Tibial artery (tissue), 4 donors: ENCODE results near the gene CYREN.

Source experiments
- DNase-seq, 2 donors: peaks; one replicate each; pipeline ENCODE4 v3.0.0-alpha.2; 2019
- H3K27ac ChIP-seq, 2 donors: fragments of 200-600 bp; sonication (generic) in 1 of 2; 1 replicate in 1 of 2; 2 replicates in 1 of 2; pipeline ENCODE4 v1.5.1; 2018 to 2019; ENCODE audit warnings: mild to moderate bottlenecking in 1 of 2
- H3K27me3 ChIP-seq, 2 donors: fragments of 200-600 bp; sonication (generic) in 1 of 2; one replicate each; pipeline versions ENCODE4 v1.5.1 to v1.6.0; 2016 to 2019
- H3K36me3 ChIP-seq, 3 donors: fragments of 200-600 bp; sonication (generic) in 2 of 3; one replicate each; pipeline ENCODE4 v1.5.1; 2016 to 2019; ENCODE audit warnings: mild to moderate bottlenecking in 2 of 3
- H3K4me1 ChIP-seq, 4 donors: fragments of 200-600 bp; sonication (generic) in 2 of 4; 1 replicate in 3 of 4; 2 replicates in 1 of 4; pipeline ENCODE4 v1.5.1; 2016 to 2019
- H3K4me3 ChIP-seq, 2 donors: fragments of 200-600 bp; sonication (generic) in 1 of 2; 1 replicate in 1 of 2; 2 replicates in 1 of 2; pipeline ENCODE4 v1.5.1; 2018 to 2019; ENCODE audit warnings: mild to moderate bottlenecking in 2 of 2
- H3K9me3 ChIP-seq, 3 donors: fragments of 200-600 bp; sonication (generic) in 1 of 3; one replicate each; pipeline ENCODE4 v1.5.1; 2016 to 2019
- intact Hi-C: fragments of 100-400 bp; cut with DNase I; formaldehyde crosslinking; loops from one replicate; pipeline ENCODE4 v1.15.0; 2023; ENCODE audit warnings: low total_unique reads
- TF ChIP-seq, protein P1 (sequence below), 2 experiments: fragments of 200-600 bp in 1 of 2; fragments of 450-650 bp in 1 of 2; IDR thresholded peaks; one replicate each; pipeline ENCODE4 v1.5.1; 2017 to 2019; ENCODE audit warnings: antibody characterized with exemption in 2 of 2, mild to moderate bottlenecking in 1 of 2, moderate library complexity in 1 of 2

Gene CYREN

DNA sequence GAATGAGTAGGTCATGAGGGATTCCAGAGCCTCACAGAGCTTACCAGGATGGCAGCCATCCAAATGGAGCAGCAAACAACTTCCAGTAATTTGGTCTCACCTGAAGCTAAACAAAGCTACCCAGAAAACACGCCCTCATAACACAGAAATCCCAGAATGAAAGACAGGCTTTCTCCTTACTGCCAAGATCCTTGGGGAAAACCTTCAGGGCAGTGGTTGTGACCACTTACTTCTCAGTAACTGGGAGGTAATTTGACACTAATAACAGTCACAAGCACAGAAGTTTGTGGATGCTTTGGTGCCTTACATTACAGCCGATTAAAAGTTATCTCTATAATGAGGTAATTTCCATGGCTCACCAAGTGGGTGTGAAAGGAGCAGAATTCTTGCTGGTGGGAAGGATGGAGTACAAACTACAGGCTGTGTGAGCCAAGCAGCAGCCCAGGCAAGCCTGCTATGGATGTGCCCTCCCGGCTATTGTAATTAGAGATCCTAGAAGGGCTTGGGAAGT, 30.4 kb upstream of the CYREN start:
- DNase-seq: no peak
- TF ChIP-seq, protein P1, sequence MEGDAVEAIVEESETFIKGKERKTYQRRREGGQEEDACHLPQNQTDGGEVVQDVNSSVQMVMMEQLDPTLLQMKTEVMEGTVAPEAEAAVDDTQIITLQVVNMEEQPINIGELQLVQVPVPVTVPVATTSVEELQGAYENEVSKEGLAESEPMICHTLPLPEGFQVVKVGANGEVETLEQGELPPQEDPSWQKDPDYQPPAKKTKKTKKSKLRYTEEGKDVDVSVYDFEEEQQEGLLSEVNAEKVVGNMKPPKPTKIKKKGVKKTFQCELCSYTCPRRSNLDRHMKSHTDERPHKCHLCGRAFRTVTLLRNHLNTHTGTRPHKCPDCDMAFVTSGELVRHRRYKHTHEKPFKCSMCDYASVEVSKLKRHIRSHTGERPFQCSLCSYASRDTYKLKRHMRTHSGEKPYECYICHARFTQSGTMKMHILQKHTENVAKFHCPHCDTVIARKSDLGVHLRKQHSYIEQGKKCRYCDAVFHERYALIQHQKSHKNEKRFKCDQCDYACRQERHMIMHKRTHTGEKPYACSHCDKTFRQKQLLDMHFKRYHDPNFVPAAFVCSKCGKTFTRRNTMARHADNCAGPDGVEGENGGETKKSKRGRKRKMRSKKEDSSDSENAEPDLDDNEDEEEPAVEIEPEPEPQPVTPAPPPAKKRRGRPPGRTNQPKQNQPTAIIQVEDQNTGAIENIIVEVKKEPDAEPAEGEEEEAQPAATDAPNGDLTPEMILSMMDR (IDR thresholded peaks at IDR 0.05): no peak
- H3K27ac ChIP-seq: no peak overlapping the region
- no peaks in the 10 kb centered on the region for H3K9me3 ChIP-seq
- peaks cover 64 to 86% (median 66%) of the 10 kb centered on the region in 3 donors for H3K36me3 ChIP-seq
- H3K4me3 ChIP-seq: no peak overlapping the region
- H3K27me3 ChIP-seq: no peaks in the 10 kb centered on the region
- intact Hi-C loops: no loop called here
- H3K4me1 ChIP-seq: peaks cover 0 to 3% (median 0%) of the 10 kb centered on the region in 4 donors

DNA sequence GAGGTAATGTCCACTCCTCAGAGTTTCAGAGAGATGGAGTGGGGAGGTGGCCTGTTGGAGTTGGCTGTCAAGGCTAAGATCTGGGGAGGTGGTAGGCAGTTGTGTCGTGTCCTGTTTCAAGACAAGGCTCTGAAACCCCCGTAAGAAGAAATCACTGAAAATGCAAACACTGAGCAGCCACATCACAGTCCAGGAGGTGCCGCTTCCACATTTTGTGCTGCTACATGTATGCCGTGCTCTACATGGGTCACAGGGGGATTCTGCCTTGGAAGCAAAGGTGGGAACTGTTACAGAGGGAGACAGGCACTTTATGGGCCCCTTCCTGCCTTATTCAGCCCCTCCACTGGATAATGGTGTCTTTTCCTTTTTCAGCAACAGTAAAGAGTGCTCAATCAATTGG, 28.9 kb upstream of the CYREN start:
- Histone ChIP-seq H3K9me3 (no peaks in the 10 kb centered on the region), H3K4me1 (no peaks in the 10 kb centered on the region), H3K27ac (no peak overlapping the region), H3K4me3 (no peak overlapping the region), H3K27me3 (no peaks in the 10 kb centered on the region), H3K36me3 (peaks cover 65 to 90% (median 67%) of the 10 kb centered on the region in 3 donors)
- TF ChIP-seq, protein P1 (IDR thresholded peaks at IDR 0.05): no peak
- intact Hi-C loops: no loop called here
- DNase-seq: no peak

DNA sequence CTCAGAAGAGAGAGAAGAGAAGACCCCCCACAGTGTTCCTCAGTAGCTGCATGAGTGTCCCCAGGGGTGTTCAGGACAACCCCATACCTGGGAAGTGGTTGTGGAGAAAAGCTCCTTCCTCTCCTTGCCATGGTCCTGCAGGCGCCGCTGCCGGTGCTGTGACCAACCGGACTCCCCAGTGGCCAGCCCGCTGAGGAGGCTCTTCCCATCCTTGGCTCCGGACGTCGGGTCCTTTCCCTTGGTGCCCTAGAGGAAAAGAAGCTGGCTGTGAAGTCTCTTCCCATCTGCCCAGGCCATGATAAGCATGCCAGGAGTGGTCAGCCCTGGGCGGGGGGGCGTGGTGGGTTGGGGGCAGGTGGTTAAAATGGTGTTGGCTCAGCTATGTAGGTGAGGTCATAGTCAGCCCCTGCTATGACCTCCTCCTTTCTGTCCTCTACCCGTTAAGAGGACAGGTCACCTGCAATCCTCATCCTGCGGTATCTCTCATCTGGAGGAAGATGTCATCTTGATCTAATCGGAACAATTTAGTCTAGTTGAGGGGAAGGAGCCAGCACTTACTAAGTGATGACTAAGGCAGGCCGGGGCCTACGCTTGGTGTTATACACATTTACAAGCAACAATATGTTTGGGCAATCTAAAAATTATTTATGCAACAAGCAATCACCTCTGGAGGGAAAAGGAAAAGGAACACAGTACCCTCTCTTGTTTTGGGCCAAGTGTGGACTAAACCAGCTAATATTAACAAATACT, 27.6 kb upstream of the CYREN start:
- TF ChIP-seq, protein P1 (IDR thresholded peaks at IDR 0.05): no peak
- Histone ChIP-seq H3K4me3 (no peak overlapping the region), H3K36me3 (peaks cover 64 to 91% (median 65%) of the 10 kb centered on the region in 3 donors), H3K9me3 (no peaks in the 10 kb centered on the region), H3K27me3 (no peaks in the 10 kb centered on the region), H3K4me1 (no peaks in the 10 kb centered on the region), H3K27ac (no peak overlapping the region)
- intact Hi-C loops: no loop called here
- no peak for DNase-seq

DNA sequence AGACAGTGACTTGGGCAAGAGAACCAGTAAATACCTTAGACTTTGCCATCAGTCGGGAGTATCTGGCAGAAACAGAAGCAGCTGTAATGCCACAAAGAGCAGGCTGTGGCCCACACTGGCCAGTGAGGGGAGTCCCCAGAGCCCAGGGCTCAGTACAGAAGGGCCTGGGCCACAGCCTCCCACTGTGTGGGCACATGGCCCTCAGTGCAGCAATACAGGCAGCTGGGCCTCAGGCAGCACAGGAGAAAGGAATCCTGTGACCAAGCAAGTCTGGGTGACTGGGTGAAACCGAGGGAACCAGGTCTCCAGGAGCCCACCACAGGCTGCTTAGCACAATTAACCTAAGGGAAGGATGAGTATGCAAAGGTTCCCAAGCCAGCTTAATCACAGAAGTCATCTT, 26.8 kb upstream of the CYREN start:
- TF ChIP-seq, protein P1 (IDR thresholded peaks at IDR 0.05): no peak
- no peaks in the 10 kb centered on the region for H3K9me3 ChIP-seq
- H3K4me3 ChIP-seq: no peak overlapping the region
- H3K27ac ChIP-seq: no peak overlapping the region
- no peaks in the 10 kb centered on the region for H3K4me1 ChIP-seq
- no peaks in the 10 kb centered on the region for H3K27me3 ChIP-seq
- DNase-seq: peak in 1 of 2 donors; percentile 10
- intact Hi-C loops: no loop called here
- H3K36me3 ChIP-seq: peaks cover 66 to 94% (median 68%) of the 10 kb centered on the region in 3 donors

DNA sequence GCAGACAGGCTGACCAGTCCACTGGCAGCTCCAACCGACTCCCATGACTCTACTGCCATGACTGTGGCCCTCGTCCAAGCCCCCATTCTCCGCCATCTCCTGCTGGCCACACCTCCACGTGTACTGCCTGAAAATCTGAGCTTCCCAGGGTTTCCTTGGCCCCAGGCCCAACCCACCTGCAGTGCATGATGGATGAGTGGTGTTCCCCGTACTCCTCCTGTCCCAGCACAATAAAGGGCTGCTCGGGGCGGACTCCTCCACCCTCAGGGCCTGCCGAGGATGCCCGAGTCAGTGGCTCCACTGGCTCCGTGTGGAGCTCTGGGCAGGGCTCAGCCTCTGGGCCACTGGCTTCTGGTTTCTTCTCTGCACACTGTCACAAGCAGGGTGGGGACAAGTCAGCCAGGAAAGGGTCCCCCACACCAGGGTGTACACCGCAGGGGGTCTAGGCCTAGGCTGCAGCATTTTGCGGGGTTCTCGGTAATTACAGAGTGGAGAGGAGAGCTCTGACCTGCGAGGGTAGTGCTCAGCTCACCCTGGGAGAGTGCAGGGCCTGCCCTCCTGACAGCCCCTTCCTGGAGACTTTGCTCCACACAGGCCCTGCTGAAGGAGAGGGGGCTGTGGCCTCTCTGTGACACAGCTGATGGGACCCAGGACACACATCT, 25.6 kb upstream of the CYREN start:
- Histone ChIP-seq H3K27me3 (no peaks in the 10 kb centered on the region), H3K9me3 (no peaks in the 10 kb centered on the region), H3K4me1 (no peaks in the 10 kb centered on the region), H3K4me3 (no peak overlapping the region), H3K36me3 (peaks cover 64 to 91% (median 72%) of the 10 kb centered on the region in 3 donors), H3K27ac (no peak overlapping the region)
- TF ChIP-seq, protein P1 (IDR thresholded peaks at IDR 0.05): no peak
- peak in 1 of 2 donors; percentile 53 for DNase-seq
- intact Hi-C loops: no loop called here
